Activated gamma-delta T cell (primary cell): ENCODE measurements around the gene FTO.

Experiments
- DNase-seq: peaks from one replicate; lab custom pipeline; 2025; lab: John Stamatoyannopoulos, UW

FTO gene

GRCh38 chr16:53784291-53784690 lies 80.3 kb downstream of the FTO start:
- DNase-seq: no peak

- DNase-seq: no peak
Measured at GRCh38 chr16:53785044-53785443, 81.1 kb downstream of the FTO start.

- no peak for DNase-seq
Measured at GRCh38 chr16:53785916-53786315, 82.0 kb downstream of the FTO start.

- DNase-seq: no peak
Measured at GRCh38 chr16:53787423-53787822, 83.5 kb downstream of the FTO start.

- DNase-seq: no peak
Measured at GRCh38 chr16:53789137-53789536, 85.2 kb downstream of the FTO start.

GRCh38 chr16:53792161-53792951 lies 88.4 kb downstream of the FTO start:
- no peak for DNase-seq

- no peak for DNase-seq
Measured at GRCh38 chr16:53803451-53803850, 99.5 kb downstream of the FTO start.

GRCh38 chr16:53803998-53804397 lies 100.0 kb downstream of the FTO start:
- DNase-seq: no peak

GRCh38 chr16:53804467-53804866 lies 100.5 kb downstream of the FTO start:
- no peak for DNase-seq

- no peak for DNase-seq
Measured at GRCh38 chr16:53805113-53805512, 101.2 kb downstream of the FTO start.

GRCh38 chr16:53805752-53806151 lies 101.8 kb downstream of the FTO start:
- no peak for DNase-seq

- DNase-seq: no peak
Measured at GRCh38 chr16:53809088-53809932, 105.4 kb downstream of the FTO start.

GRCh38 chr16:53812914-53813313 lies 109.0 kb downstream of the FTO start:
- DNase-seq: no peak

- DNase-seq: no peak
Measured at GRCh38 chr16:53814801-53815200, 110.8 kb downstream of the FTO start.

- no peak for DNase-seq
Measured at GRCh38 chr16:53816211-53816836, 112.4 kb downstream of the FTO start.

GRCh38 chr16:53817117-53817755 lies 113.3 kb downstream of the FTO start:
- DNase-seq: no peak

GRCh38 chr16:53817812-53818550 lies 114.0 kb downstream of the FTO start:
- DNase-seq: no peak

- no peak for DNase-seq
Measured at GRCh38 chr16:53821487-53821886, 117.5 kb downstream of the FTO start.

- DNase-seq: no peak
Measured at GRCh38 chr16:53821957-53822625, 118.1 kb downstream of the FTO start.

- DNase-seq: no peak
Measured at GRCh38 chr16:53822936-53823529, 119.1 kb downstream of the FTO start.

GRCh38 chr16:53826658-53827057 lies 122.7 kb downstream of the FTO start:
- no peak for DNase-seq
